CD14-positive monocyte (primary cell): ENCODE measurements around the gene WDR86. TPM values are rescaled to one million over a fixed set of nuclear protein-coding genes. Genes with fewer than 3 reads are reported as not detected.

ENCODE experiments used
- DNase-seq, 3 donors: peaks; one replicate each; pipeline ENCODE4 v3.0.0-alpha.2; 2011 to 2022
- H2AFZ ChIP-seq: 2 replicates; pipeline ENCODE4 v1.6.0; 2012; ENCODE audit warnings: mild to moderate bottlenecking, low read depth, low read length, inconsistent platforms; ENCODE audit not compliant: insufficient read depth, poor library complexity, severe bottlenecking
- H3K27ac ChIP-seq, 2 donors: 1 replicate in 1 of 2; 2 replicates in 1 of 2; pipeline ENCODE4 v1.5.1; 2012 to 2013; ENCODE audit warnings: low read length in 2 of 2, control low read depth in 1 of 2, inconsistent platforms in 1 of 2, low read depth in 1 of 2, mild to moderate bottlenecking in 1 of 2
- H3K27me3 ChIP-seq, 2 donors: one replicate each; pipeline versions ENCODE4 v1.6.0 to v1.6.1; 2011 to 2013; ENCODE audit warnings: low read length in 2 of 2; ENCODE audit not compliant: control insufficient read depth in 2 of 2, insufficient read depth in 2 of 2
- H3K36me3 ChIP-seq, 2 donors: replicated peaks in 1 of 2; 1 replicate in 1 of 2; 2 replicates in 1 of 2; pipeline versions ENCODE4 v1.5.1 to v1.6.1; 2012 to 2013; ENCODE audit warnings: low read length in 2 of 2, control low read depth in 1 of 2, inconsistent platforms in 1 of 2, mild to moderate bottlenecking in 1 of 2; ENCODE audit not compliant: insufficient read depth in 2 of 2, control insufficient read depth in 1 of 2
- H3K4me1 ChIP-seq, 2 donors: 1 replicate in 1 of 2; 2 replicates in 1 of 2; pipeline versions ENCODE4 v1.5.1 to v1.6.1; 2012 to 2013; ENCODE audit warnings: low read length in 2 of 2, control low read depth in 1 of 2, inconsistent platforms in 1 of 2, mild to moderate bottlenecking in 1 of 2, moderate library complexity in 1 of 2; ENCODE audit not compliant: insufficient read depth in 2 of 2, control insufficient read depth in 1 of 2
- H3K4me2 ChIP-seq: replicated peaks from 2 replicates; pipeline ENCODE3; 2012; ENCODE audit warnings: low read length, moderate library complexity, mild to moderate bottlenecking; ENCODE audit not compliant: poor library complexity, severe bottlenecking; ENCODE audit errors: extremely low read depth
- H3K4me3 ChIP-seq, 3 experiments: fragments of 200-600 bp in 1 of 3; sonication (generic) in 1 of 3; replicated peaks in 1 of 3; 1 replicate in 2 of 3; 2 replicates in 1 of 3; pipeline ENCODE4 v1.5.1; 2011 to 2013; ENCODE audit warnings: low read length in 3 of 3, mild to moderate bottlenecking in 3 of 3, control low read depth in 2 of 3, low read depth in 2 of 3, inconsistent platforms in 1 of 3, moderate library complexity in 1 of 3
- H3K79me2 ChIP-seq: 2 replicates; pipeline ENCODE4 v1.6.0; 2012; ENCODE audit warnings: mild to moderate bottlenecking, control low read depth, inconsistent platforms, low read length, moderate library complexity; ENCODE audit not compliant: insufficient read depth
- H3K9ac ChIP-seq: 2 replicates; pipeline ENCODE4 v1.6.0; 2017; ENCODE audit warnings: low read length, mild to moderate bottlenecking; ENCODE audit not compliant: insufficient read depth, poor library complexity, severe bottlenecking
- H3K9me3 ChIP-seq, 2 donors: replicated peaks in 1 of 2; 1 replicate in 1 of 2; 2 replicates in 1 of 2; pipeline versions ENCODE4 v1.5.1 to v1.6.1; 2012 to 2013; ENCODE audit warnings: low read length in 2 of 2, control low read depth in 1 of 2; ENCODE audit not compliant: control insufficient read depth in 1 of 2, insufficient read depth in 1 of 2
- H4K20me1 ChIP-seq: 2 replicates; pipeline ENCODE4 v1.6.0; 2012; ENCODE audit warnings: mild to moderate bottlenecking, low read length, control low read depth, moderate library complexity; ENCODE audit not compliant: insufficient read depth
- H3K27ac Mint-ChIP-seq, 7 donors: one replicate each; pipeline ENCODE4 v1.8.0; 2020; ENCODE audit warnings: mild to moderate bottlenecking in 7 of 7, mixed read lengths in 7 of 7, moderate library complexity in 6 of 7, inconsistent platforms in 2 of 7
- H3K27me3 Mint-ChIP-seq, 3 donors: one replicate each; pipeline ENCODE4 v1.8.0; 2021 to 2022; ENCODE audit warnings: low read depth in 3 of 3, mild to moderate bottlenecking in 3 of 3, mixed read lengths in 3 of 3, moderate library complexity in 3 of 3, inconsistent platforms in 1 of 3
- H3K36me3 Mint-ChIP-seq, 2 donors: one replicate each; pipeline ENCODE4 v1.8.0; 2020; ENCODE audit warnings: mixed read lengths in 2 of 2, inconsistent platforms in 1 of 2, mild to moderate bottlenecking in 1 of 2
- H3K4me1 Mint-ChIP-seq: one replicate; pipeline ENCODE4 v1.8.0; 2020; ENCODE audit warnings: mild to moderate bottlenecking, mixed read lengths
- H3K4me3 Mint-ChIP-seq, 2 donors: one replicate each; pipeline ENCODE4 v1.8.0; 2020; ENCODE audit warnings: mild to moderate bottlenecking in 2 of 2, mixed read lengths in 2 of 2, moderate library complexity in 1 of 2
- H3K9me3 Mint-ChIP-seq, 7 donors: one replicate each; pipeline ENCODE4 v1.8.0; 2020 to 2022; ENCODE audit warnings: mixed read lengths in 7 of 7, mild to moderate bottlenecking in 6 of 7, moderate library complexity in 6 of 7, inconsistent platforms in 2 of 7
- whole genome bisulfite sequencing: methylation state at CpG from one replicate; pipeline ENCODE4 v1.1.5; 2013; ENCODE audit warnings: missing lambda C conversion rate; ENCODE audit not compliant: insufficient coverage; 5-methylcytosine and 5-hydroxymethylcytosine counted together
- intact Hi-C, 2 donors: fragments of 100-400 bp; cut with micrococcal nuclease; formaldehyde crosslinking; loops; one replicate each; pipeline versions ENCODE4 v1.15.0 to v1.15.1; 2023
- polyA plus RNA-seq, 3 donors: library from polyadenylated mRNA; depleted of rRNA in 1 of 3; unstranded in 2 of 3; stranded (reverse) in 1 of 3; fragments of 300-500 nt in 2 of 3; fragments of >200 nt in 1 of 3; fragmentation: Illumina TruSeq in 2 of 3; gene quantifications; 1 replicate in 2 of 3; 2 replicates in 1 of 3; pipeline ENCODE4 v1.2.3, GENCODE V29; 2012 to 2021
- TF ChIP-seq, protein P1 (sequence below): fragments of 200-600 bp; IDR thresholded peaks from one replicate; pipeline ENCODE4 v1.8.0; 2022; ENCODE audit warnings: antibody characterized with exemption, mild to moderate bottlenecking

Gene WDR86
- polyA plus RNA-seq, 3 donors: 0.11 to 0.30 (median 0.24) TPM

DNA sequence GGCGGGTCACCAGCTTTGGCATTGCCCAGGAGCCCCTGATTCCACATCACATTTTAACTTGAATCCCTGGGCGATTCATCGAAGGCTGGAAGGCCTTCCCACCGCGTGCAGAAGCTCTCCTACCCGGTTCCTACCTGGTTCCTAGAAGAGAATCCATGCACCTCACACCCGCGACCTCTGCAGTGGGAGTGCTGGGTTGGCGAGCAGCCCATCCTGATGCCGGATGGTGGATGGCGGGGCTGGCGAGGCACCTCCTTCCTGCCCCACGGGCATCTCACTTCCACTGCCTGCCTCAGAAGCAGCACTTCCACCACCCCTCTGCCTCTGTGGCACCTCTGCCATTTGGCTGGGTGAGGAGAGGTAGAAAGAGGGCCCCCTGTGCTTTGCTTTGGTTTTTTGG is 36.2 kb downstream of the WDR86 start:
- Histone ChIP-seq H3K4me2 (no peak overlapping the region), H3K9ac (no peak overlapping the region), H4K20me1 (peaks cover 14% of the 10 kb centered on the region), H3K4me3 (no peak overlapping the region), H3K27ac (no peak overlapping the region), H2AFZ (no peak overlapping the region), H3K36me3 (peaks cover 77 to 94% of the 10 kb centered on the region in 2 donors), H3K9me3 (no peaks in the 10 kb centered on the region), H3K27me3 (no peaks in the 10 kb centered on the region), H3K4me1 (no peaks in the 10 kb centered on the region), H3K79me2 (no peaks in the 10 kb centered on the region)
- Mint-ChIP-seq H3K27ac (no peak overlapping the region), H3K36me3 (peaks cover 87 to 91% of the 10 kb centered on the region in 2 donors), H3K9me3 (no peaks in the 10 kb centered on the region), H3K27me3 (peaks cover 0 to 2% (median 0%) of the 10 kb centered on the region in 3 donors), H3K4me1 (no peaks in the 10 kb centered on the region), H3K4me3 (no peak overlapping the region)
- TF ChIP-seq, protein P1, sequence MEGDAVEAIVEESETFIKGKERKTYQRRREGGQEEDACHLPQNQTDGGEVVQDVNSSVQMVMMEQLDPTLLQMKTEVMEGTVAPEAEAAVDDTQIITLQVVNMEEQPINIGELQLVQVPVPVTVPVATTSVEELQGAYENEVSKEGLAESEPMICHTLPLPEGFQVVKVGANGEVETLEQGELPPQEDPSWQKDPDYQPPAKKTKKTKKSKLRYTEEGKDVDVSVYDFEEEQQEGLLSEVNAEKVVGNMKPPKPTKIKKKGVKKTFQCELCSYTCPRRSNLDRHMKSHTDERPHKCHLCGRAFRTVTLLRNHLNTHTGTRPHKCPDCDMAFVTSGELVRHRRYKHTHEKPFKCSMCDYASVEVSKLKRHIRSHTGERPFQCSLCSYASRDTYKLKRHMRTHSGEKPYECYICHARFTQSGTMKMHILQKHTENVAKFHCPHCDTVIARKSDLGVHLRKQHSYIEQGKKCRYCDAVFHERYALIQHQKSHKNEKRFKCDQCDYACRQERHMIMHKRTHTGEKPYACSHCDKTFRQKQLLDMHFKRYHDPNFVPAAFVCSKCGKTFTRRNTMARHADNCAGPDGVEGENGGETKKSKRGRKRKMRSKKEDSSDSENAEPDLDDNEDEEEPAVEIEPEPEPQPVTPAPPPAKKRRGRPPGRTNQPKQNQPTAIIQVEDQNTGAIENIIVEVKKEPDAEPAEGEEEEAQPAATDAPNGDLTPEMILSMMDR: no peak
- intact Hi-C loops: no loop called here
- WGBS: 88% methylated on average over 9 of the region's 13 CpGs
- DNase-seq: no peak

DNA sequence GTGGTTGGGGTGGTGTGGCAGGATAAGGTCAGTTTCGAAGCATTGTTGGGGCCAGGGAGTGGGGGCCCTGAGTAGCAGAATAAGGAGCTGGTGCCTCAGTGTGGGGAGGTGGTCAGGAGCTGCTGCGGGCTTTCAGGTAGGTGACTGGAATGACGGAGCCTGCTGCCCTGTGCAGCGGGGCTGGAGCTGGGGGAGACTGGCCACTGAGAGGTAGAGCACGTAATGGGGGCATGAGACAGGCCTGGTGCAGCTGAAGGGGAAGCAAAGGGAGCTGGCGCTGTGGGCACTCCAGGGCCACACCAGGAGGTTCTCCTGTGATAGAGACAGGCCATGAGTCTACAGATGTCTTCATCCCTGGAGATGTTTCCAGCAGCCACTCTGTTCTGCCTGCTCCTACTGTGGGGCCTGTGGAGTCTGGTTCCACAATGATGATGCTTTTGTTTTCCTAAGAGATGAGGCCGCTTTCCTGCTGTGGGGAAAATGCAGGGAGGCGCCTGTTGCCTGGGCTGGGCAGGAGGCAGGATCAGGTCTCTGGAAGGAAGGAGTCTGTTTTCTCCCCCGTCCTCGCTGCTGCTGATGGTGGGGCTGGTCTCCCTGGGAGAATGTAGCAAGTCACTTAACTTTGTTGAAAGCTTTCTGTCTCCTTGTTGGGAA is 37.1 kb downstream of the WDR86 start:
- intact Hi-C loops: no loop called here
- no peaks in the 10 kb centered on the region for H3K27me3 ChIP-seq
- no peak overlapping the region for H2AFZ ChIP-seq
- no peaks in the 10 kb centered on the region for H3K9me3 Mint-ChIP-seq
- WGBS: 96% methylated on average over 10 of the region's 10 CpGs
- peaks cover 82 to 87% of the 10 kb centered on the region in 2 donors for H3K36me3 Mint-ChIP-seq
- peaks cover 0 to 2% (median 0%) of the 10 kb centered on the region in 3 donors for H3K27me3 Mint-ChIP-seq
- H3K79me2 ChIP-seq: no peaks in the 10 kb centered on the region
- peak in 1 of 3 donors; percentile 0 for DNase-seq
- no peak overlapping the region for H3K27ac ChIP-seq
- no peak overlapping the region for H3K4me3 Mint-ChIP-seq
- H3K4me3 ChIP-seq: no peak overlapping the region
- H3K4me1 Mint-ChIP-seq: no peaks in the 10 kb centered on the region
- no peak overlapping the region for H3K4me2 ChIP-seq
- H3K36me3 ChIP-seq: peaks cover 72 to 87% of the 10 kb centered on the region in 2 donors
- H3K4me1 ChIP-seq: no peaks in the 10 kb centered on the region
- peaks cover 14% of the 10 kb centered on the region for H4K20me1 ChIP-seq
- H3K9ac ChIP-seq: no peak overlapping the region
- TF ChIP-seq, protein P1: no peak
- H3K27ac Mint-ChIP-seq: no peak overlapping the region
- no peaks in the 10 kb centered on the region for H3K9me3 ChIP-seq
